NB4 (cell line): Measurements from ENCODE around the gene GSG1L2.
"Not testable (repeated sequence)": the region's sequence is repeated elsewhere in the genome, so short reads cannot be mapped to it uniquely, and the experiment has no call there.

Experiments
- DNase-seq: peaks from one replicate; pipeline ENCODE4 v3.0.0; 2010; ENCODE audit warnings: low read depth
- H3K4me3 ChIP-seq: one replicate; pipeline ENCODE4 v1.5.1; 2011; ENCODE audit warnings: mild to moderate bottlenecking, low read depth, low read length, moderate library complexity
- CTCF ChIP-seq: IDR thresholded peaks from one replicate; pipeline ENCODE4 v1.5.1; 2012; ENCODE audit warnings: low read depth, low read length
- MAX ChIP-seq: IDR thresholded peaks from 2 replicates; pipeline ENCODE4 v1.6.1; 2011; ENCODE audit warnings: low read depth, low read length
- MYC ChIP-seq: IDR thresholded peaks from 2 replicates; pipeline ENCODE4 v1.6.1; 2011; ENCODE audit warnings: low read depth, low read length
- POLR2A ChIP-seq: IDR thresholded peaks from 2 replicates; pipeline ENCODE4 v1.6.1; 2011; ENCODE audit warnings: mild to moderate bottlenecking; ENCODE audit not compliant: insufficient read length; ENCODE audit errors: extremely low read depth

The GSG1L2 gene

GRCh38 chr17:9792181-9792840, 29.6 kb downstream of the GSG1L2 start:
- TF ChIP-seq MYC, result no peak
- TF ChIP-seq CTCF, result no peak
- no peak for TF ChIP-seq MAX
- no peak for TF ChIP-seq POLR2A
- no peak overlapping the region for H3K4me3 ChIP-seq
- DNase-seq, result no peak

DNA sequence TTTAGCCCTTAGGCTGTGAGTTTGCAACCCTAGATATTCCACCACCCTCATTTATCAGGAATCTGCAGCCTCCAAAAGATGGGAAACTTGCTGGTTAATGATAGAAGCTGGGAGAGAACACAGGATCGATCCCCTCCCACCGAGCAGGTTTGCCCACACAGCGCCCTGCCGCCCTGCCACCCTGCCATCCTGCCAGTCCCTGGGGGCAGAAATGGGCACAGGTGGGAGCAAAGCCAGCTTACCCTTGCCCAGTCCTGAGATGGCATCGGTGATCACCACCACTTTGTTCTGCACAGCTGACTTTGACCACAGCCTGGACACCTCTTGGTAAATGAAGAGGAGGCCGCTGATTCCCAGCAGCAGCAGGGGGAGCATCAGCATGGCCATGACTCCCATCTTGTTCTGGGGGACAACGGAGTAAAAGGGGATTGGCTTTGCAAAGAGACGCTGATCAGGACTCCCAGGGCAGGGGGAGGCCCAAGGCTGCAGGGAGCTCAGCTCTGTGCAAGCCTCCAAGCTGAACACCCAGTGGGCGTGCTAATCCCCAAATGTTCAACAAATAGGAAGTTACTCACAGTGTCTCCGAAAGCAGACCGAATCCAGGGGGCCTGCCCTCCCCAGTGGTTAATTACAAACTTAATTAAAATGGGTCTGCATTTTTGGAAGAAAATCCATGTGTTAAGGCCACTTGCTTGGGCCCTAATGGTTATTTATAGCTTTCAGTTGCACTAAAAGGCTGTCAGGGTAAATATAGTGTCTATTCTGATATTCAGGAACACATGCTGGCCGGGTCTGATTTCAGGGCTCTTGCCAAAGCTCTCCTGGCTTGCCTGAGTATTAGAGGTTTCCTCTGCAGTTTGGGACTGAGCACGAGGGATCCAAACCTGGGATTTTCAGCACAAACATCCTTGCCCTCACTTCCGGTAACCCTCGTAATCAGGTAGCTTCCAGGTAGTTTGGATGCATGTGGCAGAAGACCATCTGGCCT, 30.7 kb downstream of the GSG1L2 start, which contains the start of gene DHRS7C:
Gene DHRS7C, minus strand, starts transcription at position 704 of the 988 bp plus-strand sequence. Its CDS starts 308 bp downstream, at position 396.
- no peak within 1 kb of the TSS for H3K4me3 ChIP-seq
- TF ChIP-seq MYC (no peak), MAX (no peak), POLR2A (no peak), CTCF (no peak)
- no peak for DNase-seq

DNA sequence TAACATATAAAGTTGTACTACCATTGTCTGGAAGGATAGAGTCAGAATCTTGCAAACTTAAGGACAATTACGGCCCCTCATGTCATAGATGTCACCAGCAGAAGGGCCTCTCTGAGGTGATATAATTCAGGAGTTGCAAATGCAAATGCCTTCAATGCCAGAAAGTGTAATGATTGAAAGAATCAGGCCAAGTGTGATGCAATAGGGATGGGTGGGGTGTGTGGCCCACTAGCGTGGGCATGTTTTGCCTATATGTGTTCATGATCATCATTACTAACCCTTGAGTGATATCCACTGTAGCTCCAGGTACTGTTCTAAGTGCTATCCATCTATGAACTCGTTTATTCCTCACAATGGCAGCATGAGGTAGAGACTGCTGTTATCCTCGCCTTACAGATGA, 31.6 kb downstream of the GSG1L2 start:
- TF ChIP-seq POLR2A (no peak), CTCF (no peak), MYC (no peak), MAX (no peak)
- H3K4me3 ChIP-seq, result no peak overlapping the region
- no peak for DNase-seq

GRCh38 chr17:9788601-9789000, 33.3 kb downstream of the GSG1L2 start:
- DNase-seq, result no peak
- TF ChIP-seq MAX (no peak), MYC (no peak), POLR2A (no peak), CTCF (no peak)
- no peak overlapping the region for H3K4me3 ChIP-seq

DNA sequence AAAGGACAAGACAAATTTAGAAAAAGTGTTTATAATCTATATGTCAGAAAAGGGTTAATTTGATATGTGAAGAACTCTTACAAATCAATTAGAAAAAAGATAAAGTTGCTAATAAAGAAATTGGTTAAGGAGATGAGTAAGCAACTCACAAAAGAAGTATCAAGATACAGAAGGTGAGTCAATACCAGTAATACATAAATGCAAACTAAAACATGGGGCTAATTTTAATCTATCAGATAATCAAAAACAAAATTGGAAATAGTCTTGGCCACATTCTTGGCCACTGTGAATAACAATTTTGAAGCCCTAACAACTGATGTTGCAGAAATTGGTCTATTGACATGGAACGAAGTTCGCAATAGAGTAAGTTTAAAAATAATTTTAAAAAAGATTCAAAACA, 37.3 kb downstream of the GSG1L2 start:
- H3K4me3 ChIP-seq, result no peak overlapping the region
- DNase-seq, result no peak
- TF ChIP-seq CTCF (no peak), POLR2A (no peak), MYC (no peak), MAX (no peak)

DNA sequence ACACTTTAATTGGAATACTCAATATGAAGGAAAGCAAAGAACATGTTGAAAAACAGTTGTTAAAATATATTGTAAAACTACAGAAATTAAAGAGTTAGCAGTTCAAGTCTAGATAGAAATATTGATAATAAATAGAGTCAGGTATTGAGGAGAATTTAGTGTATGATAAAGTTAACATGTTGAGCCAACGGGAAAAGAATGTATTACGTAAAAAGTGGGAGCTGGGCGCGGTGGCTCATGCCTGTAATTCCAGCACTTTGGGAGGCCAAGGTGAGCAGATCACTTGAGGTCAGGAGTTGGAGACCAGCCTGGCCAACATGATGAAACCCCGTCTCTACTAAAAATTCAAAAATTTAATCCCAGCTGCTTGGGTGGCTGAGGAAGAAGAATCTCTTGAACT, 38.4 kb downstream of the GSG1L2 start:
- DNase-seq, H3K4me3 ChIP-seq: not testable (repeated sequence)
